WTC11 (cell line): ENCODE measurements around the gene FAM124A. TPM values are rescaled to one million over a fixed set of nuclear protein-coding genes. Genes with fewer than 3 reads are reported as not detected.

Experiments used
- ATAC-seq: fragments of 200-7000 bp; cut with Tn5 transposase; 2 replicates; pipeline ENCODE4 v1.10.0; 2021; ENCODE audit warnings: mild to moderate bottlenecking, moderate library complexity
- CTCF ChIA-PET: fragments of 300-600 bp; sonication (Branson Sonifier 250); formaldehyde crosslinking; loops from one replicate; lab custom pipeline; 2021; ENCODE audit warnings: antibody characterized with exemption; lab: Charles Lee
- POLR2A ChIA-PET: fragments of 350-600 bp; sonication (Branson Sonifier 250); formaldehyde crosslinking; loops from one replicate; lab custom pipeline; 2021; ENCODE audit warnings: antibody characterized with exemption; lab: Charles Lee
- DNase-seq: peaks from one replicate; pipeline ENCODE4 v3.0.0; 2021; ENCODE audit warnings: low spot score
- H3K27ac Mint-ChIP-seq: 2 replicates; pipeline ENCODE4 v1.8.0; 2021; ENCODE audit warnings: mixed read lengths
- H3K27me3 Mint-ChIP-seq: 2 replicates; pipeline ENCODE4 v1.8.0; 2021; ENCODE audit warnings: low read depth, mild to moderate bottlenecking, moderate library complexity, mixed read lengths
- H3K36me3 Mint-ChIP-seq: 2 replicates; pipeline ENCODE4 v1.8.0; 2021; ENCODE audit warnings: mixed read lengths
- H3K4me1 Mint-ChIP-seq: 2 replicates; pipeline ENCODE4 v1.8.0; 2022; ENCODE audit warnings: mixed read lengths
- H3K4me3 Mint-ChIP-seq: 2 replicates; pipeline ENCODE4 v1.8.0; 2021; ENCODE audit warnings: mild to moderate bottlenecking, moderate library complexity, mixed read lengths
- H3K9me3 Mint-ChIP-seq: 2 replicates; pipeline ENCODE4 v1.8.0; 2021; ENCODE audit warnings: mixed read lengths
- ATF1 ChIP-seq: sonication (generic); formaldehyde crosslinking; IDR thresholded peaks from 2 replicates; pipeline ENCODE4 v1.8.1; 2023; ENCODE audit warnings: mild to moderate bottlenecking, moderate library complexity, missing genetic modification reagents
- CDX4 ChIP-seq: fragments of 250-450 bp; sonication (Bioruptor Pico); IDR thresholded peaks from 2 replicates; pipeline ENCODE4 v1.9.0; 2021; ENCODE audit warnings: moderate library complexity, mild to moderate bottlenecking, inconsistent platforms, borderline replicate concordance
- FOXJ3 ChIP-seq: sonication (generic); formaldehyde crosslinking; IDR thresholded peaks from 2 replicates; pipeline ENCODE4 v1.9.0; 2021; ENCODE audit warnings: missing genetic modification reagents, mild to moderate bottlenecking, borderline replicate concordance
- FOXP4 ChIP-seq: sonication (generic); formaldehyde crosslinking; IDR thresholded peaks from 2 replicates; pipeline ENCODE4 v1.8.0; 2022; ENCODE audit warnings: mild to moderate bottlenecking, missing genetic modification reagents
- GRHL2 ChIP-seq: fragments of 250-450 bp; sonication (Bioruptor Pico); IDR thresholded peaks from 2 replicates; pipeline ENCODE4 v1.8.0; 2022; ENCODE audit warnings: mild to moderate bottlenecking, moderate library complexity; ENCODE audit not compliant: insufficient replicate concordance, severe bottlenecking
- HMGXB4 ChIP-seq: sonication (generic); formaldehyde crosslinking; IDR thresholded peaks from 2 replicates; pipeline ENCODE4 v1.8.1; 2023; ENCODE audit warnings: mild to moderate bottlenecking, moderate library complexity, missing genetic modification reagents
- IRF2 ChIP-seq: sonication (generic); formaldehyde crosslinking; IDR thresholded peaks from 2 replicates; pipeline ENCODE4 v1.8.0; 2022; ENCODE audit warnings: low read depth, missing genetic modification reagents, borderline replicate concordance
- JAZF1 ChIP-seq: fragments of 250-450 bp; sonication (Bioruptor Pico); IDR thresholded peaks from 2 replicates; pipeline ENCODE4 v1.9.0; 2021; ENCODE audit warnings: moderate library complexity, mild to moderate bottlenecking, inconsistent platforms
- MAX ChIP-seq: sonication (generic); formaldehyde crosslinking; IDR thresholded peaks from 2 replicates; pipeline ENCODE4 v1.8.0; 2022; ENCODE audit warnings: mild to moderate bottlenecking, missing genetic modification reagents
- MLX ChIP-seq: sonication (generic); formaldehyde crosslinking; IDR thresholded peaks from 2 replicates; pipeline ENCODE4 v1.8.1; 2023; ENCODE audit warnings: mild to moderate bottlenecking, missing genetic modification reagents, moderate library complexity
- MYBL2 ChIP-seq: sonication (generic); formaldehyde crosslinking; IDR thresholded peaks from 2 replicates; pipeline ENCODE4 v1.8.1; 2023; ENCODE audit warnings: mild to moderate bottlenecking, moderate library complexity, missing genetic modification reagents
- RELA ChIP-seq: sonication (generic); formaldehyde crosslinking; IDR thresholded peaks from 2 replicates; pipeline ENCODE4 v1.8.1; 2022; ENCODE audit warnings: missing genetic modification reagents, mild to moderate bottlenecking, borderline replicate concordance
- SOX15 ChIP-seq: fragments of 250-450 bp; sonication (Bioruptor Pico); IDR thresholded peaks from 2 replicates; pipeline ENCODE4 v1.9.0; 2021; ENCODE audit warnings: mild to moderate bottlenecking
- TCF7 ChIP-seq: sonication (generic); formaldehyde crosslinking; IDR thresholded peaks from 2 replicates; pipeline ENCODE4 v1.8.0; 2022; ENCODE audit warnings: mild to moderate bottlenecking, low read depth, missing genetic modification reagents, moderate library complexity
- TEAD4 ChIP-seq: sonication (generic); formaldehyde crosslinking; IDR thresholded peaks from 2 replicates; pipeline ENCODE4 v1.8.0; 2022; ENCODE audit warnings: mild to moderate bottlenecking, missing genetic modification reagents
- TP53 ChIP-seq: sonication (generic); formaldehyde crosslinking; IDR thresholded peaks from 2 replicates; pipeline ENCODE4 v1.8.1; 2023; ENCODE audit warnings: mild to moderate bottlenecking, missing genetic modification reagents
- ZBTB21 ChIP-seq: sonication (generic); formaldehyde crosslinking; IDR thresholded peaks from 2 replicates; pipeline ENCODE4 v1.8.1; 2023; ENCODE audit warnings: mild to moderate bottlenecking, missing genetic modification reagents, borderline replicate concordance
- ZNF317 ChIP-seq: sonication (generic); formaldehyde crosslinking; IDR thresholded peaks from 2 replicates; pipeline ENCODE4 v1.8.1; 2023; ENCODE audit warnings: low read depth, mild to moderate bottlenecking, moderate library complexity, missing genetic modification reagents, borderline replicate concordance
- total RNA-seq: library from RNA; stranded (reverse); gene quantifications from 3 replicates; pipeline ENCODE4 v1.2.3, GENCODE V29; 2021
- TF ChIP-seq, protein P1 (sequence below): sonication (generic); formaldehyde crosslinking; IDR thresholded peaks from 2 replicates; pipeline ENCODE4 v1.8.1; 2023; ENCODE audit warnings: mild to moderate bottlenecking, missing genetic modification reagents
- TF ChIP-seq, protein P2 (sequence below): fragments of 250-450 bp; sonication (Bioruptor Pico); IDR thresholded peaks from 2 replicates; pipeline ENCODE4 v2.1.2; 2022; ENCODE audit warnings: mild to moderate bottlenecking, moderate library complexity
- TF ChIP-seq, protein P3 (sequence below): fragments of 250-450 bp; sonication (Bioruptor Pico); IDR thresholded peaks from 2 replicates; pipeline ENCODE4 v1.8.0; 2021; ENCODE audit warnings: mild to moderate bottlenecking
- TF ChIP-seq, protein P4 (sequence below): sonication (generic); formaldehyde crosslinking; conservative IDR thresholded peaks from 2 replicates; pipeline ENCODE4 v1.8.1; 2022; ENCODE audit warnings: mild to moderate bottlenecking, missing genetic modification reagents

FAM124A gene
- total RNA-seq, 1 experiment from 2014 or later = 45.8 TPM

GRCh38 chr13:51237887-51238286 lies 15.7 kb downstream of the FAM124A start:
- TF ChIP-seq ZNF317 (CRISPR knock-in tag) (no peak), MYBL2 (CRISPR knock-in tag) (no peak), TCF7 (CRISPR knock-in tag) (no peak), IRF2 (CRISPR knock-in tag) (no peak), JAZF1 (CRISPR knock-in tag) (no peak), TEAD4 (CRISPR knock-in tag) (no peak), FOXJ3 (CRISPR knock-in tag) (no peak), ZBTB21 (no peak), FOXP4 (CRISPR knock-in tag) (no peak), HMGXB4 (CRISPR knock-in tag) (no peak), RELA (no peak), MLX (no peak), TP53 (no peak)
- TF ChIP-seq, protein P1, sequence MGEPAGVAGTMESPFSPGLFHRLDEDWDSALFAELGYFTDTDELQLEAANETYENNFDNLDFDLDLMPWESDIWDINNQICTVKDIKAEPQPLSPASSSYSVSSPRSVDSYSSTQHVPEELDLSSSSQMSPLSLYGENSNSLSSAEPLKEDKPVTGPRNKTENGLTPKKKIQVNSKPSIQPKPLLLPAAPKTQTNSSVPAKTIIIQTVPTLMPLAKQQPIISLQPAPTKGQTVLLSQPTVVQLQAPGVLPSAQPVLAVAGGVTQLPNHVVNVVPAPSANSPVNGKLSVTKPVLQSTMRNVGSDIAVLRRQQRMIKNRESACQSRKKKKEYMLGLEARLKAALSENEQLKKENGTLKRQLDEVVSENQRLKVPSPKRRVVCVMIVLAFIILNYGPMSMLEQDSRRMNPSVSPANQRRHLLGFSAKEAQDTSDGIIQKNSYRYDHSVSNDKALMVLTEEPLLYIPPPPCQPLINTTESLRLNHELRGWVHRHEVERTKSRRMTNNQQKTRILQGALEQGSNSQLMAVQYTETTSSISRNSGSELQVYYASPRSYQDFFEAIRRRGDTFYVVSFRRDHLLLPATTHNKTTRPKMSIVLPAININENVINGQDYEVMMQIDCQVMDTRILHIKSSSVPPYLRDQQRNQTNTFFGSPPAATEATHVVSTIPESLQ (CRISPR knock-in tag) = no peak
- TF ChIP-seq, protein P2, sequence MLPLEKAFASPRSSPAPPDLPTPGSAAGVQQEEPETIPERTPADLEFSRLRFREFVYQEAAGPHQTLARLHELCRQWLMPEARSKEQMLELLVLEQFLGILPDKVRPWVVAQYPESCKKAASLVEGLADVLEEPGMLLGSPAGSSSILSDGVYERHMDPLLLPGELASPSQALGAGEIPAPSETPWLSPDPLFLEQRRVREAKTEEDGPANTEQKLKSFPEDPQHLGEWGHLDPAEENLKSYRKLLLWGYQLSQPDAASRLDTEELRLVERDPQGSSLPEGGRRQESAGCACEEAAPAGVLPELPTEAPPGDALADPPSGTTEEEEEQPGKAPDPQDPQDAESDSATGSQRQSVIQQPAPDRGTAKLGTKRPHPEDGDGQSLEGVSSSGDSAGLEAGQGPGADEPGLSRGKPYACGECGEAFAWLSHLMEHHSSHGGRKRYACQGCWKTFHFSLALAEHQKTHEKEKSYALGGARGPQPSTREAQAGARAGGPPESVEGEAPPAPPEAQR (CRISPR knock-in tag) = no peak
- TF ChIP-seq, protein P3, sequence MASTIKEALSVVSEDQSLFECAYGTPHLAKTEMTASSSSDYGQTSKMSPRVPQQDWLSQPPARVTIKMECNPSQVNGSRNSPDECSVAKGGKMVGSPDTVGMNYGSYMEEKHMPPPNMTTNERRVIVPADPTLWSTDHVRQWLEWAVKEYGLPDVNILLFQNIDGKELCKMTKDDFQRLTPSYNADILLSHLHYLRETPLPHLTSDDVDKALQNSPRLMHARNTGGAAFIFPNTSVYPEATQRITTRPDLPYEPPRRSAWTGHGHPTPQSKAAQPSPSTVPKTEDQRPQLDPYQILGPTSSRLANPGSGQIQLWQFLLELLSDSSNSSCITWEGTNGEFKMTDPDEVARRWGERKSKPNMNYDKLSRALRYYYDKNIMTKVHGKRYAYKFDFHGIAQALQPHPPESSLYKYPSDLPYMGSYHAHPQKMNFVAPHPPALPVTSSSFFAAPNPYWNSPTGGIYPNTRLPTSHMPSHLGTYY (CRISPR knock-in tag) = no peak
- TF ChIP-seq, all 79 proteins: peak for 0
- POLR2A ChIA-PET = interaction anchor here (1.4 kb wide), 1 partner anchor 49 kb away, joined by 3 read pairs; no protein-coding TSS in a partner anchor
- Mint-ChIP-seq H3K27ac (no peak overlapping the region), H3K9me3 (no peaks in the 10 kb centered on the region; the same call in 1 of the 2 replicates), H3K4me3 (no peak overlapping the region), H3K36me3 (peaks cover 37% of the 10 kb centered on the region), H3K4me1 (peaks cover 49% of the 10 kb centered on the region), H3K27me3 (no peaks in the 10 kb centered on the region)
- ATAC-seq (no peak), DNase-seq (no peak)
- CTCF ChIA-PET = interaction anchor here (0.6 to 1.0 kb wide), 3 partner anchors 15 to 48 kb away, joined by 3 to 8 read pairs (median 3); no protein-coding TSS in a partner anchor

- Mint-ChIP-seq H3K27ac (peak overlapping the region; percentile 64), H3K36me3 (peaks cover 27% of the 10 kb centered on the region), H3K9me3 (no peaks in the 10 kb centered on the region), H3K4me3 (no peak overlapping the region), H3K4me1 (peaks cover 28% of the 10 kb centered on the region), H3K27me3 (no peaks in the 10 kb centered on the region)
- ChIA-PET CTCF (interaction anchor here (1.0 to 3.3 kb wide), 3 partner anchors 12 to 115 kb away, joined by 3 to 19 read pairs (median 3); no protein-coding TSS in a partner anchor), POLR2A (no interaction called here)
- DNase-seq (no peak), ATAC-seq (no peak)
- TF ChIP-seq ATF1 (CRISPR knock-in tag) (no peak), MAX (CRISPR knock-in tag) (no peak), FOXP4 (CRISPR knock-in tag) (no peak), CDX4 (no peak), SOX15 (no peak), GRHL2 (no peak)
- TF ChIP-seq, protein P4, sequence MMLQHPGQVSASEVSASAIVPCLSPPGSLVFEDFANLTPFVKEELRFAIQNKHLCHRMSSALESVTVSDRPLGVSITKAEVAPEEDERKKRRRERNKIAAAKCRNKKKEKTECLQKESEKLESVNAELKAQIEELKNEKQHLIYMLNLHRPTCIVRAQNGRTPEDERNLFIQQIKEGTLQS = no peak
Measured at GRCh38 chr13:51240178-51240577, 18.0 kb downstream of the FAM124A start.
